Adrenal gland (tissue), 12 donors: ENCODE results near the gene LRIG1. TPM values are rescaled to one million over a fixed set of nuclear protein-coding genes. Genes with fewer than 3 reads are reported as not detected.

ENCODE experiments used
- DNase-seq, 7 donors: peaks; one replicate each; pipeline ENCODE4 v3.0.0-alpha.2; 2019 to 2020
- H3K27ac ChIP-seq, 5 donors: fragments of 200-600 bp; sonication (generic) in 4 of 5; 1 replicate in 3 of 5; 2 replicates in 2 of 5; pipeline versions ENCODE4 v1.5.1 to v1.8.0; 2016 to 2020; ENCODE audit warnings: mild to moderate bottlenecking in 1 of 5
- H3K27me3 ChIP-seq: fragments of 200-600 bp; 2 replicates; pipeline ENCODE4 v1.8.0; 2021
- H3K36me3 ChIP-seq, 2 donors: fragments of 200-600 bp; replicated peaks in 1 of 2; 1 replicate in 1 of 2; 2 replicates in 1 of 2; pipeline versions ENCODE4 v1.5.1 to v1.8.0; 2018 to 2022
- H3K4me1 ChIP-seq, 2 donors: fragments of 200-600 bp; replicated peaks in 1 of 2; 1 replicate in 1 of 2; 2 replicates in 1 of 2; pipeline versions ENCODE4 v1.5.1 to v1.8.0; 2018 to 2021
- H3K4me3 ChIP-seq, 4 donors: fragments of 200-600 bp; sonication (generic) in 3 of 4; one replicate each; pipeline ENCODE4 v1.5.1; 2016 to 2018
- H3K9me3 ChIP-seq, 3 donors: fragments of 200-600 bp; sonication (generic) in 1 of 3; replicated peaks in 1 of 3; 1 replicate in 2 of 3; 2 replicates in 1 of 3; pipeline versions ENCODE4 v1.5.1 to v1.8.0; 2016 to 2021
- CTCF ChIP-seq, 6 experiments: fragments of 450-650 bp in 4 of 6; fragments of 200-600 bp in 2 of 6; sonication (generic) in 1 of 6; IDR thresholded peaks; 1 replicate in 5 of 6; 2 replicates in 1 of 6; pipeline versions ENCODE4 v1.5.1 to v1.8.0; 2016 to 2021; ENCODE audit warnings: antibody characterized with exemption in 6 of 6, mild to moderate bottlenecking in 2 of 6, moderate library complexity in 1 of 6
- POLR2A ChIP-seq, 2 donors: fragments of 450-650 bp; IDR thresholded peaks; one replicate each; pipeline ENCODE4 v1.6.1; 2017; ENCODE audit warnings: antibody characterized with exemption in 2 of 2, mild to moderate bottlenecking in 2 of 2, moderate library complexity in 1 of 2
- WGBS, 4 donors: extraction: QIAGEN DNeasy Blood & Tissue Kit in 2 of 4; methylation state at CpG; one replicate each; pipeline versions ENCODE4 v1.1.5 to v1.1.7; 2013 to 2017; 5-methylcytosine and 5-hydroxymethylcytosine counted together
- intact Hi-C, 2 donors: fragments of 100-400 bp; cut with DNase I; formaldehyde crosslinking; loops; one replicate each; pipeline versions ENCODE4 v1.14.1 to v1.15.0; 2022 to 2023
- polyA plus RNA-seq, 3 donors: library from polyadenylated mRNA; stranded (reverse); fragments of 200-250 nt in 2 of 3; fragments of 350-450 nt in 1 of 3; fragmentation: Illumina TruSeq in 1 of 3; extraction: RNeasy Lipid Tissue Mini Kit (QIAGEN cat#74804) in 1 of 3; gene quantifications; one replicate each; pipeline ENCODE4 v1.2.3, GENCODE V29; 2013 to 2014
- total RNA-seq, 9 donors: library from RNA; depleted of rRNA in 4 of 9; stranded (reverse); fragments of >200 nt in 4 of 9; fragments of 120-200 nt in 1 of 9; fragmentation: NEBNext Ultra II Directional in 1 of 9; extraction: Animal tissue kit (Norgen Biotek cat#: 25700) in 1 of 9; gene quantifications; one replicate each; pipeline versions ENCODE4 v1.1.0 to v1.2.4, GENCODE V29; 2013 to 2023
- donor health status: healthy with polysubstance abuse.
- donor health status: Bipolar disorder and iron deficiency.
- donor health status: DM: yes; HTN: yes; CAD: no.
- donor health status: DM: no; HTN: no; CAD: no.
- donor health status: DM: no; HTN: no; CAD: no.
- donor health status: DM: yes; HTN: yes; CAD: no.

The LRIG1 gene
- total and polyA plus RNA-seq, 12 donors = 1.5 to 13.3 (median 4.7) TPM

DNA sequence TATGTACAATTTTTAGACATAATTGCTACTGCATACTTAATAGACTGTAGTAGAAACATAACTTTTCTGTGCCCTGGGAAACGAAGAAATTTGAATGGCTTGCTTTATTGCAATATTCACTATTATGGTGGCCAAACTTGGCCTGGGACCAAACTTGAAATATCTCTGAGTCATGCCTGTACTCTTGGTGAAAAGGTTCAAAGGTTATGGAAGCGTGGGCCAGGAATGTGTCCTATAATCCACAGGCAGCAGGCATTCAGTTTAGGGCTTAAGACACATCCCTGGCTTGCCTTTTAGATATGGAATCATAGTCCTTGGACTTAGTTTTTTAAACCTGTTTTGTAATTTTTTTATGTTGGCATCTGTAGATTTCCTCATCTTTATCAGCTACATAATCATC, 124.3 kb downstream of the LRIG1 start:
- Histone ChIP-seq H3K9me3 (no peaks in the 10 kb centered on the region), H3K36me3 (peaks cover 0 to 22% of the 10 kb centered on the region in 2 donors), H3K4me3 (no peak overlapping the region), H3K27ac (no peak overlapping the region), H3K4me1 (peaks cover 0 to 12% of the 10 kb centered on the region in 2 donors), H3K27me3 (no peaks in the 10 kb centered on the region)
- peak in 6 of 7 donors; percentile 40 to 77 (median 74) for DNase-seq
- TF ChIP-seq POLR2A (IDR thresholded peaks at IDR 0.05) (no peak), CTCF (IDR thresholded peaks at IDR 0.05) (no peak)
- WGBS, 4 donors = 64 to 75% (median 66%) methylated on average over 2 of the region's 2 CpGs
- intact Hi-C loops = no loop called here

DNA sequence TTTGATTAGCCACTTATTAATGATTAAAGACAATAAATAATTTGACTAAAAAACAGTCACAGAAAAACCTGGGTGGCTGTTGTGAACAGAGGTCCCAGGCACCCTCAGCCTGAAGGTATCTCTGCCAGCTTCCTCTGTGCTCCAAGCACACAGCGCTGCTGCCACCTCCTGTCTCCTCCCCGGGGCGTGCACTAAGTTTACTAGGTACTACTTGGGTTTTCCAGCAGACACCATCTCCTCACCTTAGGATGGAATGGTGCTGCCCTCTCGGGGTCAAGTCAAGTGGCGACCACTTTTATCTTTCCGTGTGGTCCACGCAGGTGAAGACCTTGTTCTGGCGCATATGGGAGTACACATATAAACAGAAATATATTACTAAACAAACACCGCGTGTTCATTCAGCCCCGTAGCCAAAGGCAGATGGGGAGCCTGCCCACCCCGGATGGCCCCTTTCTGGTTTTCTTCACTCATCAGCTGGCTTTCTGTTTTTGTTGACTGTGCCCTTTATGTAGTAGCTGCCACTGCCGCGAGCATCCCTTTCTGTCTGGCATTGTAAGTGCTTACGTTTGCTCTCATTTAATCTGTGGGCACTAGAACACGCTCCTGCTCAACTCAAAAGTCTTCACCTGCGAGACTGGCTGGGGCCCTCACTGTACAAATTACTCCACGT, 128.0 kb downstream of the LRIG1 start:
- WGBS, 4 donors = 83 to 87% (median 85%) methylated on average over 18 of the region's 18 CpGs
- Histone ChIP-seq H3K9me3 (no peaks in the 10 kb centered on the region), H3K4me3 (no peak overlapping the region), H3K27me3 (no peaks in the 10 kb centered on the region), H3K36me3 (no peaks in the 10 kb centered on the region), H3K4me1 (peaks cover 0 to 12% of the 10 kb centered on the region in 2 donors), H3K27ac (no peak overlapping the region)
- no peak for TF ChIP-seq CTCF (IDR thresholded peaks at IDR 0.05)
- no peak for TF ChIP-seq POLR2A (IDR thresholded peaks at IDR 0.05)
- intact Hi-C loops = no loop called here
- peak in 2 of 7 donors; percentile 37 to 60 for DNase-seq

DNA sequence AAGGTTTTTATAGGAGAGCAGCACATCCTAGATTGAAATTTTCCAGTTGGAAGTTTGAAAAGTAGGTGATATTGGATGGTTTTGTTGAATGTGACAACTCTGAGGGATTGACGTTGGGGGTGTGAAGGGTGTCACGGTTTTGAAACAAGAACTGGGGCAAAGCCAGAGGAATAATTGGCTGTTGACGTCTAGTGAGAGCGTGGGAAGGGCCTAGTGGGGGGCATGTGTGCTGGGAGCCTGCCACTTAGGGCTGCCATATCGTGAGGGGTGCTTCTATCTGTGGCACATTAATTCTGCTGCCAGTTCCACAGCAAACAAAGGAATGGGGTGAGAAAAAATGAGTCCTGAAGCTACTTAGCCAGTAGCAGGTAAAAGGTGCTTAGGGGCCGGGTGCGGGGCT, 129.4 kb downstream of the LRIG1 start:
- peaks cover 0 to 4% of the 10 kb centered on the region in 2 donors for H3K4me1 ChIP-seq
- H3K4me3 ChIP-seq = no peak overlapping the region
- H3K36me3 ChIP-seq = no peaks in the 10 kb centered on the region
- no peaks in the 10 kb centered on the region for H3K9me3 ChIP-seq
- WGBS, 4 donors = 87 to 94% (median 91%) methylated on average over 7 of the region's 7 CpGs
- H3K27ac ChIP-seq = no peak overlapping the region
- intact Hi-C loops = no loop called here
- DNase-seq = no peak
- no peak for TF ChIP-seq POLR2A (IDR thresholded peaks at IDR 0.05)
- no peak for TF ChIP-seq CTCF (IDR thresholded peaks at IDR 0.05)
- no peaks in the 10 kb centered on the region for H3K27me3 ChIP-seq

- intact Hi-C loops = no loop called here
- Histone ChIP-seq H3K4me1 (peaks cover 0 to 4% of the 10 kb centered on the region in 2 donors), H3K27ac (no peak overlapping the region), H3K9me3 (no peaks in the 10 kb centered on the region), H3K27me3 (no peaks in the 10 kb centered on the region), H3K4me3 (no peak overlapping the region), H3K36me3 (no peaks in the 10 kb centered on the region)
- no peak for DNase-seq
- no peak for TF ChIP-seq POLR2A (IDR thresholded peaks at IDR 0.05)
- no peak for TF ChIP-seq CTCF (IDR thresholded peaks at IDR 0.05)
- 91 to 96% (median 92%) methylated on average over 5 to 7 of the region's 7 CpGs for WGBS, 4 donors
Observed at GRCh38 chr3:66370179-66370578, 130.6 kb downstream of the LRIG1 start.
